Activated T-helper 2 cell treated with anti-CD3 and anti-CD28 coated beads, Interferon-gamma antibody, Interleukin-2, Interleukin-4, amounts not matched to agents 10 μg/mL and 5 μg/mL and 100 μg/mL, durations not matched to agents 14 hours and 24 hours and 36 hours (primary cell): ENCODE results near the gene HSD3B7. TPM values are rescaled to one million over a fixed set of nuclear protein-coding genes. Genes with fewer than 3 reads are reported as not detected.
"Not testable (repeated sequence)": the region's sequence is repeated elsewhere in the genome, so short reads cannot be mapped to it uniquely, and the experiment has no call there.

Source experiments
- DNase-seq: peaks from one replicate; pipeline ENCODE4 v3.0.0; 2021; ENCODE audit warnings: low spot score
- H3K27ac Mint-ChIP-seq: one replicate; pipeline ENCODE4 v1.8.0; 2021; ENCODE audit warnings: mixed read lengths
- H3K27me3 Mint-ChIP-seq: one replicate; pipeline ENCODE4 v1.8.0; 2021; ENCODE audit warnings: low read depth, mixed read lengths
- H3K36me3 Mint-ChIP-seq: one replicate; pipeline ENCODE4 v1.8.0; 2021; ENCODE audit warnings: low read depth, mixed read lengths
- H3K4me1 Mint-ChIP-seq: one replicate; pipeline ENCODE4 v1.8.0; 2021; ENCODE audit warnings: low read depth, mixed read lengths
- H3K4me3 Mint-ChIP-seq: one replicate; pipeline ENCODE4 v1.8.0; 2021; ENCODE audit warnings: low read depth, mild to moderate bottlenecking, moderate library complexity, mixed read lengths
- H3K9me3 Mint-ChIP-seq: one replicate; pipeline ENCODE4 v1.8.0; 2021; ENCODE audit warnings: mixed read lengths
- intact Hi-C: fragments of 100-400 bp; cut with micrococcal nuclease; formaldehyde crosslinking; loops from one replicate; pipeline ENCODE4 v1.15.1; 2023
- total RNA-seq: library from RNA; stranded (reverse); gene quantifications from 2 replicates; pipeline ENCODE4 v1.2.3, GENCODE V29; 2022

HSD3B7 gene
- total RNA-seq, 1 donor from 2014 or later, result 3.3 TPM

DNA sequence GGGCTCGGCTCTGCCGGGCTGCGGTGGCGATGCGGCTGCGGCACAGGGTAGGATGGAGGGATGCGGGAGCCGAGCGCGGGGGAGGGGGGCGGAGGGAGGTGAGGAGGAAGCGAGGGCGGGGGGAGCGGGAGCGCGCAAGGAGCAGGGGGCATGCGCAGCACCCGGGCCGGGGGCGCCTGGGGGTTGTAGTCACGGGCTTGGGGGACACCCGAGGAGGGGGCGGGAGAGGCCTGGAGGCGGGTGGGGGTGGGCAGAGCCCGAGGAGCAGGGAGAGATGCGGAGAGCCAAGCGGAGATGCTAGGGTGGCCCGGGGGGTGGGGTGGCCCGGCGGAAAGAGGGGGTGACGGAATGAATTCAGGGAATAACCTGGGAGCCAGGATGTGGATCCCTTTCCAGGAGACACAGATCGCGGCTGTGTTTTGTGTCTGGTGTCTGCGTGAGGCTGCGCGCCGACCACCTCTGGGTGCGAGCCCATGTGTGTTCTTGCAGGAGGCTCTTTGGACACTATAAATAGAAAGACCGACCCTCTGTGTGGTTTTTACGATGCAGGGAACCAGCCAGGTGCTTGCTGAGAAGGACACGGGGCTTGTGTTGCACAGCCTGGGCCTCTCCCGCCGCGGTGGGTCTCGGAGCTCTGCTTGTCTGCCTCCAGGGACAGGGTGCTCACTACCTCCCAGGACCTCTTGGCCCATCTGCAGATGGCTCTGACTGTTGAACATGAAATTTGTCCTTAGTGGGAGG lies 25.7 kb downstream of the HSD3B7 start, which contains the start of gene STX1B:
TSS of gene STX1B (minus strand) at position 54 of the 741 bp plus-strand sequence. CDS start 242 bp downstream, outside the sequence.
- Mint-ChIP-seq H3K36me3 (no peaks in the 10 kb centered on the region), H3K27ac (no peak within 1 kb of the TSS), H3K4me3 (peak within 1 kb of the TSS; percentile 60), H3K4me1 (peaks cover 3% of the 10 kb centered on the region), H3K27me3 (peaks cover 50% of the 10 kb centered on the region), H3K9me3 (no peaks in the 10 kb centered on the region)
- no peak for DNase-seq
- intact Hi-C loops, result no loop called here

DNA sequence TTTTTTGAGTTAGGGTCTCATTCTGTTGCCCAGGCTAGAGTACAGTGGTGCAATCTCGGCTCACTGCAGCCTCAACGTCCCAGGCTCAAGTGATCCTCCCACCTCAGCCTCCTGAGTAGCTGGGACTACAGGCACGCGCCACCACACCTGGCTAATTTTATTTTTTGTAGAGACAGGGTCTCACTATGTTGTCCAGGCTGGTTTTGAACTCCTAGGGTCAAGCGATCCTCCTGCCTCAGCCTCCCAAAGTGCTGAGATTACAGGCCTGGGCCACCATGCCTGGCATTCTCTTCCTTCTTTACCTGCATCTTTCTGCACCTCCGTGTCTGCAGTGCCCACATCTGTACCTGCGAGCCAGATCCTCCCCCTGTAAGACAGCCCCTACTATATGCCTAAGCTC lies 26.8 kb downstream of the HSD3B7 start:
- H3K36me3 Mint-ChIP-seq, H3K9me3 Mint-ChIP-seq, intact Hi-C loops, H3K4me1 Mint-ChIP-seq, DNase-seq, H3K27ac Mint-ChIP-seq: not testable (repeated sequence)
- peaks cover 45% of the 10 kb centered on the region for H3K27me3 Mint-ChIP-seq
- peak overlapping the region; percentile 57 for H3K4me3 Mint-ChIP-seq

DNA sequence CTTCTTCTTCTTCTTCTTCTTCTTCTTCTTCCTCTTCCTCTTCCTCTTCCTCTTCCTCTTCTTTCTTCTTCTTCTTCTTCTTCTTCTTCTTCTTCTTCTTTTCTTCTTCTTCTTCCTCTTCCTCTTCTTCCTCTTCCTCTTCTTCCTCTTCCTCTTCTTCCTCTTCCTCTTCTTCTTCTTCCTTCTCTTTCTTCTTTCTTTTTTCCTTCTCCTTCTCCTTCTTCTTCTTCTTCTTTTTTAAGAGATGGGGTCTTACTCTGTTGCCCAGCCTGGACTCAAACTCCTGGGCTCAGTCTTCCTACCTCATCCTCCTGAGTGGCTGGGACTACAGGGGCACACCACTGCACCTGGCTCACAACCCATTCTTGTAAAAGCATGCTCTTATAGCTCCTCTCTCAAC lies 28.3 kb downstream of the HSD3B7 start:
- H3K36me3 Mint-ChIP-seq, H3K4me3 Mint-ChIP-seq, H3K4me1 Mint-ChIP-seq, H3K9me3 Mint-ChIP-seq, DNase-seq, H3K27ac Mint-ChIP-seq, intact Hi-C loops: not testable (repeated sequence)
- peaks cover 45% of the 10 kb centered on the region for H3K27me3 Mint-ChIP-seq

DNA sequence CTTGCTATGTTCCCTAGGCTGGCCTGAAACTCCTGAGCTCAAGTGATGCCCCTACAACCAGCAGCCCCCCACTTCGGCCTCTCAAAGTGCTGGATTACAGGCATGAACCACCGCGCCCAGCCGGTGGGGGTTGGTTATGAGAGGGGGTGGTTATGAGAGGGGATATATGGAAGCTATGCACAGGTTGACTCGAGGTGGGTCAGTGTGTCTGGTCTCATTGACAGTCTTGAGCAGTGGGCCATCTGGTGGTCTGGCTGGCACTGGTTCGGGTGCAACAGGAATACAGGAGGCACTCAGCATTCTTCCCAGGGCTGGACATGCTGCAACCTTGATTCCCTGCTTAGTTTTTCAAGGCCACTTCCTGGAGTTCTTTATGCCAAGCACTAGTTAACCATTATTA lies 31.0 kb downstream of the HSD3B7 start:
- intact Hi-C loops, result no loop called here
- Mint-ChIP-seq H3K27ac (no peak overlapping the region), H3K9me3 (no peaks in the 10 kb centered on the region), H3K27me3 (peaks cover 29% of the 10 kb centered on the region), H3K4me1 (no peaks in the 10 kb centered on the region), H3K4me3 (no peak overlapping the region), H3K36me3 (no peaks in the 10 kb centered on the region)
- no peak for DNase-seq

DNA sequence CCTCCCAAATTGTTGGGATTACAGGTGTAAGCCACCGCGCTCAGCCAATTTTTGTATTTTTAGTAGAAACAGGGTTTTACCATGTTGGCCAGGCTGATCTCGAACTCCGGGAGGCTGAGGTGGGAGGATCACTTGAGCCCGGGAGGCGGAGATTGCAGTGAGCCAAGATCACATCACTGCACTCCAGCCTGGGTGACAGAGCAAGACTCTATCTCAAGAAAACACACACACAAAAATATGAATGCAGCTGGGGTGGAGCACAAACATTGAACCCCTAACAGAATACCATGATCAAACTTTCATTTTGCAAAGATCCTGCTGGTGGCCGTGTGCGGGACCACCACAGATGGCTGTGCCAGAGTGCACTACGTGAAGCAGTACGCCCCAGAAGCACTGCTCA lies 32.7 kb downstream of the HSD3B7 start:
- H3K27ac Mint-ChIP-seq, intact Hi-C loops, H3K4me3 Mint-ChIP-seq, DNase-seq, H3K9me3 Mint-ChIP-seq, H3K36me3 Mint-ChIP-seq, H3K4me1 Mint-ChIP-seq: not testable (repeated sequence)
- H3K27me3 Mint-ChIP-seq, result peaks cover 13% of the 10 kb centered on the region

DNA sequence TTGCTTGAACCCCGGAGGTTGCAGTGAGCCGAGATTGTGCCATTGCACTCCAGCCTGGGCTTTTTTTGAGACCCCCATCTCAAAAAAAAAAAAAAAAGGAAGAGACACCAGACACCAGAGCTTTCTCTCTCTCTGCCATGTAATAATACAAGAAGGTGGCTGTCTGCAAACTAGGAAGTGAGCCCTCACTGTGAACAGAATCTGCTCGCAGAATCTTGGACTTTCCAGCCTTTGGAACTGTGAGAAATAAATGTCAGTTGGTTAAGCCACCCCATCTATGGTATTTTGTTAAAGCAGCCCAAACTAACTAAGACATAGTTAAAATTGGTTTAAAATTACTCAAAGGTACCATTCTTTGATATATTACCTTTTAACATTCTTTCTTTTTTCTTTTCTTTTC lies 35.5 kb downstream of the HSD3B7 start:
- Mint-ChIP-seq H3K36me3 (no peaks in the 10 kb centered on the region), H3K4me3 (no peak overlapping the region), H3K27me3 (no peaks in the 10 kb centered on the region), H3K27ac (no peak overlapping the region), H3K9me3 (no peaks in the 10 kb centered on the region), H3K4me1 (peaks cover 10% of the 10 kb centered on the region)
- DNase-seq, result no peak
- intact Hi-C loops, result no loop called here

DNA sequence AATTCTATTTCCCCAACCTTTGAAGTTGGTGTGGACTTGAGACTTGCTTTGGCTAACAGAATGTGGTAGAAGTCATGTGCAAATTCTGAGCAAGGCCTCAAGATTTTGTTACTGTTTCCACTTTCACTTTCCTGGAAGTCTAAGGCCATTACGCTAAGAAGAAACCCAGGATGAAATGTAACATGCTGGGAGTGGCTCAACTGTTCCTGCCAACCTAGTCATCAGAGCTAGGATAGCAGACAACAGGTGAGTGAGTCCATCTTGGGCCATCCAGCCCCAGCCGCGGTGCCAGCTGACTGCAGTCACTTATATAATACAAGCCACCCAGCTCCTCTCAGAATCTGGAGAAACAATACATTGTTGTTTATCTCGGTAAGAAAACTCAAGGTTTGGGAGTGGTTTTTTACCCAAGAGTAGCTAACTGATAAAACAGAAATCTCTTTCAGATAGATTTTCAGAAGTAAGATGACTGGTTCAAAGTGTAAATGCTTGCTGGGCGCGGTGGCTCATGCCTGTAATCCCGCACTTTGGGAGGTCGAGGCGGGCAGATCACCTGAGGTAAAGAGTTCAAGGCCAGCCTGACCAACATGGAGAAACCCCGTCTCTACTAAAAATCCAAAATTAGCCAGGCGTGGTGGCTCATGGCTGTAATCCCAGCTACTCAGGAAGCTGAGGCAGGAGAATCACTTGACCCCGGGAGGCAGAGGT lies 37.7 kb downstream of the HSD3B7 start:
- Mint-ChIP-seq H3K4me1 (peaks cover 10% of the 10 kb centered on the region), H3K27ac (no peak overlapping the region), H3K27me3 (no peaks in the 10 kb centered on the region), H3K4me3 (no peak overlapping the region), H3K9me3 (no peaks in the 10 kb centered on the region), H3K36me3 (no peaks in the 10 kb centered on the region)
- no peak for DNase-seq
- intact Hi-C loops, result no loop called here

DNA sequence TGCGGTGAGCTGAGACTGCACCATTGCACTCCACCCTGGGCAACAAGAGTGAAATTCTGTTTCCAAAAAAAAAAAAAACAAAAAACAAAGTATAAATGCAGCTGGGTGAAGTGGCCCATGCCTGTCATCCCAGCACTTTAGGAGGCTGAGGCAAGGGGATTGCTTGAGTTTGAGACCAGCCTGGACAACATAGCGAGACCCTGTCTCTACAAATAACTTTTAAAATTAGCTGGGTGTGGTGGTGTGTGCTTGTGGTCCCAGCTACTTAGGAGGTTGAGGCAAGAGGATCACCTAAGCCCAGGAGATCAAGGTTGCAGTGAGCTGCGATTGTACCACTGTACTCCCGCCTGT lies 38.2 kb downstream of the HSD3B7 start:
- intact Hi-C loops, result no loop called here
- no peak for DNase-seq
- Mint-ChIP-seq H3K27ac (no peak overlapping the region), H3K4me1 (peaks cover 10% of the 10 kb centered on the region), H3K4me3 (no peak overlapping the region), H3K36me3 (no peaks in the 10 kb centered on the region), H3K27me3 (no peaks in the 10 kb centered on the region), H3K9me3 (no peaks in the 10 kb centered on the region)

DNA sequence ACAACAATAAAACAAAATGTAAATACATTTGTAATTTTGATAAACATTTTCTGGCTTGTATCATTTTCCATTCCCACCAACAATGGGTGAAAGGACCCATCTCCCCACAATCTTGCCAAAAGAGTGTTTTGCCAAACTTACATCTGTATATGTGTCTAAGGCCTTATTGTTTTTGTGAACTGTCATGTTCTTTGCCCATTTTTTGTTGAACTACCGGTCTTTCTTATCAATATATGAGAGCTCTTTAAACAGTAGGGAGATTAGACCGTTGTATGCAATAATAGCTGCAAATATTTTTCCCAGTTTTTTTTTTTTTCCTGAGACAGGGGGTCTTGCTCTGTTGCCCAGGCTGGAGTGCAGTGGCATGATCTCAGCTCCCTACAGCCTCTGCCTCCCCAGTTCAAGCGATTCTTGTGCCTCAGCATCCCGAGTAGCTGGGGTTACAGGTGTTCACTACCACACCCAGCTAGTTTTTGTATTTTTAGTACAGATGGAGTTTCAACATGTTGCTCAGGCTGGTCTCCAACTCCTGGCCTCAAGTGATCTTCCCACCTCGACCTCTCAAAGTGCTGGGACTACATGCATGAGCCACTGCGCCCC lies 38.7 kb downstream of the HSD3B7 start:
- no peaks in the 10 kb centered on the region for H3K27me3 Mint-ChIP-seq
- no peaks in the 10 kb centered on the region for H3K9me3 Mint-ChIP-seq
- DNase-seq, result no peak
- no peak overlapping the region for H3K27ac Mint-ChIP-seq
- intact Hi-C loops, result no loop called here
- no peak overlapping the region for H3K4me3 Mint-ChIP-seq
- peaks cover 10% of the 10 kb centered on the region for H3K4me1 Mint-ChIP-seq
- H3K36me3 Mint-ChIP-seq, result no peaks in the 10 kb centered on the region

DNA sequence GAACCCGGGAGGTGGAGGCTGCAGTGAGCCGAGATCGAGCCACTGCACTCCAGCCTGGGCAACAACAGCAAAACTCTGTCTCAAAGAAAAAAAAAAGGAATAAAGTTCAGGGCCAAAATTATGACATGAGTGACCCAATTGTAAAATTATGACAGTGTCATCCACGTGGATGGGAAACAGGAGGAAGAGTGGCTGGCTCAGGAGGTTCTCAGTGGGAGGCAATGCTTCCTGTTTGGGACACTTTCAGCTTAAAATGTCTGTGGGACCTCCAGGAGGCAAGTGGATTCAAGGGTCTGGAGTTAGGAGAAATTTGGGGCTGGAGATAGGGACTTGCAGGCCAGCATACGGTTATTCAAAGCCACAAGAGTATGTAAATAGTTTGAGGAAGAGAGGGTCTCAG lies 40.3 kb downstream of the HSD3B7 start:
- intact Hi-C loops, result no loop called here
- H3K36me3 Mint-ChIP-seq, result no peaks in the 10 kb centered on the region
- no peaks in the 10 kb centered on the region for H3K9me3 Mint-ChIP-seq
- H3K4me1 Mint-ChIP-seq, result peaks cover 10% of the 10 kb centered on the region
- no peaks in the 10 kb centered on the region for H3K27me3 Mint-ChIP-seq
- no peak for DNase-seq
- H3K4me3 Mint-ChIP-seq, result no peak overlapping the region
- H3K27ac Mint-ChIP-seq, result no peak overlapping the region

DNA sequence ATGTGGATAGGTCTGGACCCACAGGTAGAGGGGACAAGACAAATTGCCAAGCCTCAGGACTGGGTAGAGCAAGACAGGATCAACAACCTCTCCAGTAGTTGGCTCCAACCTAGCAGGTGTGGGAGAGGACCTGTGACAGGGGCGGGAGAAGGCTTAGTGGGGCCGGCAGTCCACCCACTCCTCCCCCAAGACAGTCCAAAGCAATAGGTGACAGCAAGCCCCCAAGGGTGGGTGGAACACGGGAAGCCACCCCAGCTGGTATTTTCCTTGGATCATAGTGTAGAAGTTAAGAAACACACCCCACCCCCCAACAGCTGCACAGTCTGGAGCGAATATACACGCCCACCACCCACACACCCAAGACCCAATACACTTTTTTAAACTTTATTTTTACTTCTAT lies 44.3 kb downstream of the HSD3B7 start:
- intact Hi-C loops, result no loop called here
- H3K27me3 Mint-ChIP-seq, result no peaks in the 10 kb centered on the region
- H3K9me3 Mint-ChIP-seq, result no peaks in the 10 kb centered on the region
- no peak overlapping the region for H3K27ac Mint-ChIP-seq
- peaks cover 13% of the 10 kb centered on the region for H3K4me1 Mint-ChIP-seq
- H3K4me3 Mint-ChIP-seq, result no peak overlapping the region
- DNase-seq, result no peak
- peaks cover 5% of the 10 kb centered on the region for H3K36me3 Mint-ChIP-seq

DNA sequence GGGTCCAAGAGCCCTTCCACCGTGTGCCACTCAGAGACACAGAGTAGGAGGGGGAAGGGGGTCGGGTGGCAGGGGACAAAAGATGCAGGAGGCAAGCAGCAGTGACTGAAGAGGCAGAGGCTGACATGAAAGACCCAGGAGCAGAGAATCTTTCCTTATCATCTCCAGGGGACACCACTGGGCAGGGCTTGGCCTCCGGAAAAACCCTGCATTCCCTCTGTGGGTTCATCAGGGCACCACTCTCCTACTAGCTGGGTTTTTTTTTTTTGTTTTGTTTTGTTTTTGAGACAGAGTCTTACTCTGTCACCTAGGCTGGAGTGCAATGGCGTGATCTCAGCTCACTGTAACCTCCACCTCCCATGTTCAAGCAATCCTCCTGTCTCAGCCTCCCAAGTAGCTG lies 46.3 kb downstream of the HSD3B7 start:
- intact Hi-C loops, result no loop called here
- Mint-ChIP-seq H3K9me3 (no peaks in the 10 kb centered on the region), H3K27me3 (no peaks in the 10 kb centered on the region), H3K36me3 (peaks cover 12% of the 10 kb centered on the region), H3K4me1 (peaks cover 16% of the 10 kb centered on the region), H3K27ac (no peak overlapping the region), H3K4me3 (no peak overlapping the region)
- no peak for DNase-seq
